Loucy (cell line): ENCODE measurements around the gene GPR137.
"Not testable (repeated sequence)": the region's sequence is repeated elsewhere in the genome, so short reads cannot be mapped to it uniquely, and the experiment has no call there.

Experiments used
- H2AFZ ChIP-seq: fragments of 200-600 bp; sonication (generic); 2 replicates; pipeline ENCODE4 v1.6.0; 2016; ENCODE audit warnings: antibody characterized with exemption, mild to moderate bottlenecking, low read length, moderate library complexity
- H3F3A ChIP-seq: fragments of 200-600 bp; 2 replicates; pipeline ENCODE4 v1.6.0; 2016; ENCODE audit warnings: antibody characterized with exemption, low read depth, mild to moderate bottlenecking
- H3K27me3 ChIP-seq: fragments of 200-600 bp; sonication (generic); 2 replicates; pipeline ENCODE4 v1.6.1; 2014; ENCODE audit warnings: low read length, mild to moderate bottlenecking; ENCODE audit not compliant: insufficient read depth, poor library complexity, severe bottlenecking
- H3K36me3 ChIP-seq: fragments of 200-600 bp; sonication (generic); 2 replicates; pipeline ENCODE4 v1.6.1; 2016; ENCODE audit warnings: low read length; ENCODE audit not compliant: insufficient read depth
- H3K4me1 ChIP-seq: fragments of 200-600 bp; sonication (generic); 2 replicates; pipeline ENCODE4 v1.5.1; 2014; ENCODE audit warnings: low read length, mild to moderate bottlenecking; ENCODE audit not compliant: insufficient read depth, poor library complexity, severe bottlenecking
- H3K4me2 ChIP-seq: fragments of 200-600 bp; sonication (generic); 2 replicates; pipeline ENCODE4 v1.6.0; 2014; ENCODE audit warnings: antibody characterized with exemption, low read length, low read depth, mild to moderate bottlenecking; ENCODE audit not compliant: poor library complexity, severe bottlenecking
- H3K4me3 ChIP-seq: fragments of 200-600 bp; sonication (generic); 2 replicates; pipeline ENCODE4 v1.5.1; 2014; ENCODE audit warnings: low read length, mild to moderate bottlenecking, mixed read lengths; ENCODE audit not compliant: poor library complexity, severe bottlenecking
- H3K79me2 ChIP-seq: fragments of 200-600 bp; sonication (generic); 2 replicates; pipeline ENCODE4 v1.6.1; 2014; ENCODE audit warnings: low read length; ENCODE audit not compliant: insufficient read depth
- H3K9ac ChIP-seq: fragments of 200-600 bp; sonication (generic); 2 replicates; pipeline ENCODE4 v1.6.0; 2014; ENCODE audit warnings: mild to moderate bottlenecking, low read depth, low read length, moderate library complexity; ENCODE audit not compliant: poor library complexity, severe bottlenecking
- H3K9me2 ChIP-seq: fragments of 200-600 bp; sonication (generic); replicated peaks from 2 replicates; pipeline ENCODE4 v1.6.1; 2016; ENCODE audit warnings: low read depth, low read length, mixed read lengths
- H3K9me3 ChIP-seq: fragments of 200-600 bp; sonication (generic); 2 replicates; pipeline ENCODE4 v1.6.1; 2014; ENCODE audit warnings: mild to moderate bottlenecking, antibody characterized with exemption, low read length, low read depth; ENCODE audit not compliant: insufficient read depth
- H4K20me1 ChIP-seq: fragments of 200-600 bp; sonication (generic); 2 replicates; pipeline ENCODE4 v1.6.0; 2014; ENCODE audit warnings: antibody characterized with exemption, low read length, mild to moderate bottlenecking; ENCODE audit not compliant: insufficient read depth, poor library complexity, severe bottlenecking
- CTCF ChIP-seq: fragments of 200-600 bp; sonication (generic); conservative IDR thresholded peaks from 2 replicates; pipeline ENCODE4 v1.5.1; 2014; ENCODE audit warnings: mild to moderate bottlenecking, antibody characterized with exemption, low read length
- EZH2phosphoT487 ChIP-seq: fragments of 200-600 bp; IDR thresholded peaks from 2 replicates; pipeline ENCODE4 v1.6.1; 2018; ENCODE audit warnings: antibody characterized with exemption, mild to moderate bottlenecking, moderate library complexity, borderline replicate concordance

GPR137 gene

GRCh38 chr11:64245797-64246620 lies 39.6 kb upstream of the GPR137 start:
- Histone ChIP-seq H2AFZ (peak overlapping the region; percentile 32; the same call in 1 of the 2 replicates), H3K79me2 (peaks cover 48% of the 10 kb centered on the region), H3K4me1 (peaks cover 44% of the 10 kb centered on the region), H3K27me3 (no peaks in the 10 kb centered on the region), H3K36me3 (peaks cover 11% of the 10 kb centered on the region; the same call in 1 of the 2 replicates), H3F3A (peaks cover 3% of the 10 kb centered on the region; the same call in 1 of the 2 replicates), H3K9me3 (no peaks in the 10 kb centered on the region), H3K9ac (peak overlapping the region; percentile 88), H3K4me2 (peak overlapping the region; percentile 84), H3K4me3 (peak overlapping the region; percentile 96), H4K20me1 (peaks cover 31% of the 10 kb centered on the region), H3K9me2 (no peaks in the 10 kb centered on the region)
- TF ChIP-seq CTCF (no peak), EZH2phosphoT487 (no peak)

DNA sequence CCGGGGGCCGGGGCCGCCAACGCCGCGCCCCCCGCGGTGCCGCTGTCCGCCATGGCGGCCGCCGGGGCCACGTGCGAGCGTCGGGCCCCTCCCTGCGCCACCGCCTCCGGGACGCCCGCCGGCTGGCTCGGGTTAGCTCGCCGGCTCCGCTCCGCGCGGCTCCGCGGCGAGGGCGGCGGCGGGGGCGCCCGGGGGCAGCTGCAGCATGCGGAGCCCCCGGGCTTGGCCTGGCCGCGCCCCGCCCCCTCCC lies 39.1 kb upstream of the GPR137 start:
- not testable (repeated sequence) for H3K27me3 ChIP-seq, H2AFZ ChIP-seq, H3K4me2 ChIP-seq, H3F3A ChIP-seq, H3K9me2 ChIP-seq, H3K9me3 ChIP-seq
- H4K20me1 ChIP-seq, result peaks cover 31% of the 10 kb centered on the region
- peak overlapping the region; percentile 96 for H3K4me3 ChIP-seq
- H3K9ac ChIP-seq, result peak overlapping the region; percentile 88
- H3K36me3 ChIP-seq, result peaks cover 11% of the 10 kb centered on the region; the same call in 1 of the 2 replicates
- peaks cover 48% of the 10 kb centered on the region for H3K79me2 ChIP-seq
- peaks cover 44% of the 10 kb centered on the region for H3K4me1 ChIP-seq

GRCh38 chr11:64246871-64247728 lies 38.5 kb upstream of the GPR137 start, which contains the start of gene PPP1R14B:
Gene PPP1R14B, minus strand, starts transcription at chr11:64246943. Its CDS starts 270 bp downstream, at chr11:64246673.
- no peaks in the 10 kb centered on the region for H3K9me2 ChIP-seq
- H3K27me3 ChIP-seq, result no peaks in the 10 kb centered on the region
- peak within 1 kb of the TSS; percentile 96 for H3K4me3 ChIP-seq
- no peaks in the 10 kb centered on the region for H3K9me3 ChIP-seq
- H3F3A ChIP-seq, result peaks cover 3% of the 10 kb centered on the region; the same call in 1 of the 2 replicates
- peaks cover 45% of the 10 kb centered on the region for H3K79me2 ChIP-seq
- peak within 1 kb of the TSS; percentile 100 for H3K4me2 ChIP-seq
- peaks cover 27% of the 10 kb centered on the region for H4K20me1 ChIP-seq
- TF ChIP-seq EZH2phosphoT487 (no peak), CTCF (0 out of 2 replicates have a peak, but pooled peaks have one; percentile 8)
- peak within 1 kb of the TSS; percentile 94 for H2AFZ ChIP-seq
- peaks cover 11% of the 10 kb centered on the region; the same call in 1 of the 2 replicates for H3K36me3 ChIP-seq
- H3K4me1 ChIP-seq, result peaks cover 46% of the 10 kb centered on the region
- peak within 1 kb of the TSS; percentile 89 for H3K9ac ChIP-seq
